Measurements from ENCODE around the gene LGALS3. TPM values are rescaled to one million over a fixed set of nuclear protein-coding genes. Genes with fewer than 3 reads are reported as not detected.
"Not testable (repeated sequence)": the region's sequence is repeated elsewhere in the genome, so short reads cannot be mapped to it uniquely, and the experiment has no call there.

Gene LGALS3
- 100 to 1,000 TPM; 163 to 275 (median 222) TPM for total RNA-seq
- polyA plus RNA-seq, result 100 to 1,000 TPM; 415 to 676 (median 423) TPM
- long read RNA-seq, donor 1, transcript LGALS3-207 (4 exons, 1,734 nt), result minor isoform, 16 of 131 reads
- long read RNA-seq, donor 1, transcript LGALS3-201 (6 exons, 1,146 nt), result major isoform, 49 of 131 reads
- long read RNA-seq, donor 1, partial matches to known transcripts, result 64 of 131 reads
- long read RNA-seq, donor 1, other reads (novel, unspliced or antisense), result 0 of 131 reads
- long read RNA-seq, donor 2, transcript LGALS3-207 (4 exons, 1,734 nt), result minor isoform, 18 of 187 reads
- long read RNA-seq, donor 2, transcript LGALS3-201 (6 exons, 1,146 nt), result major isoform, 117 of 187 reads
- long read RNA-seq, donor 2, partial matches to known transcripts, result 46 of 187 reads
- long read RNA-seq, donor 2, other reads (novel, unspliced or antisense), result 5 of 187 reads
- long read RNA-seq, donor 3, transcript LGALS3-201 (6 exons, 1,146 nt), result major isoform, 57 of 144 reads
- long read RNA-seq, donor 3, transcript LGALS3-207 (4 exons, 1,734 nt), result minor isoform, 17 of 144 reads
- long read RNA-seq, donor 3, partial matches to known transcripts, result 67 of 144 reads
- long read RNA-seq, donor 3, other reads (novel, unspliced or antisense), result 0 of 144 reads
- long read RNA-seq, donor 4, transcript LGALS3-201 (6 exons, 1,146 nt), result major isoform, 9 of 17 reads
- long read RNA-seq, donor 4, partial matches to known transcripts, result 6 of 17 reads
- long read RNA-seq, donor 4, other reads (novel, unspliced or antisense), result 0 of 17 reads
- long read RNA-seq, donor 5, transcript LGALS3-207 (4 exons, 1,734 nt), result minor isoform, 13 of 120 reads
- long read RNA-seq, donor 5, transcript LGALS3-201 (6 exons, 1,146 nt), result major isoform, 60 of 120 reads
- long read RNA-seq, donor 5, partial matches to known transcripts, result 45 of 120 reads
- long read RNA-seq, donor 5, other reads (novel, unspliced or antisense), result 0 of 120 reads
- long read RNA-seq, donor 6, transcript LGALS3-207 (4 exons, 1,734 nt), result minor isoform, 61 of 399 reads
- long read RNA-seq, donor 6, transcript LGALS3-201 (6 exons, 1,146 nt), result major isoform, 198 of 399 reads
- long read RNA-seq, donor 6, partial matches to known transcripts, result 111 of 399 reads
- long read RNA-seq, donor 6, other reads (novel, unspliced or antisense), result 27 of 399 reads
- long read RNA-seq, donor 7, transcript LGALS3-207 (4 exons, 1,734 nt), result minor isoform, 26 of 356 reads
- long read RNA-seq, donor 7, transcript LGALS3-201 (6 exons, 1,146 nt), result major isoform, 166 of 356 reads
- long read RNA-seq, donor 7, partial matches to known transcripts, result 148 of 356 reads
- long read RNA-seq, donor 7, other reads (novel, unspliced or antisense), result 16 of 356 reads
- long read RNA-seq, donor 8, transcript LGALS3-207 (4 exons, 1,734 nt), result minor isoform, 19 of 163 reads
- long read RNA-seq, donor 8, transcript LGALS3-201 (6 exons, 1,146 nt), result major isoform, 58 of 163 reads
- long read RNA-seq, donor 8, partial matches to known transcripts, result 80 of 163 reads
- long read RNA-seq, donor 8, other reads (novel, unspliced or antisense), result 5 of 163 reads
- long read RNA-seq, donor 9, transcript LGALS3-207 (4 exons, 1,734 nt), result minor isoform, 22 of 173 reads
- long read RNA-seq, donor 9, transcript LGALS3-201 (6 exons, 1,146 nt), result major isoform, 57 of 173 reads
- long read RNA-seq, donor 9, partial matches to known transcripts, result 94 of 173 reads
- long read RNA-seq, donor 9, other reads (novel, unspliced or antisense), result 0 of 173 reads
- long read RNA-seq, donor 10, transcript LGALS3-201 (6 exons, 1,146 nt), result major isoform, 117 of 223 reads
- long read RNA-seq, donor 10, transcript LGALS3-207 (4 exons, 1,734 nt), result minor isoform, 22 of 223 reads
- long read RNA-seq, donor 10, partial matches to known transcripts, result 82 of 223 reads
- long read RNA-seq, donor 10, other reads (novel, unspliced or antisense), result 0 of 223 reads

- H3K27me3 ChIP-seq, result no peaks in the 10 kb centered on the region
- peak; percentile 87 to 91 for DNase-seq
These were observed at the start of gene LGALS3 for GRCh38 chr14:55129086-55129427. LGALS3 (plus strand) TSS chr14:55129252; CDS start chr14:55137374, 8,122 bp downstream.

GRCh38 chr14:55079961-55080360 lies 49.1 kb upstream of the LGALS3 start:
- not testable (repeated sequence) for DNase-seq, H3K4me3 ChIP-seq, H3K9me3 ChIP-seq

More at GRCh38 chr14:55129086-55129427, at the start of gene LGALS3:
- peak within 1 kb of the TSS; percentile 64 to 85 (median 72) for H3K4me3 ChIP-seq
- H3K9me3 ChIP-seq, result no peaks in the 10 kb centered on the region
- H3K27ac ChIP-seq, result peak within 1 kb of the TSS; percentile 92 to 99 (median 98)
- intact Hi-C loops (cut with DNase I; ENCODE audit: low total_unique reads), result no loop called here
- H3K36me3 ChIP-seq, result peaks cover 0 to 10% (median 2%) of the 10 kb centered on the region in 4 donors
- no peak for TF ChIP-seq POLR2A (IDR thresholded peaks at IDR 0.05)
- no peak for TF ChIP-seq CTCF (IDR thresholded peaks at IDR 0.05)
- peak in 2 of 3 donors; percentile 68 to 90 for TF ChIP-seq POLR2AphosphoS5 (IDR thresholded peaks at IDR 0.05)
- peaks cover 40 to 88% (median 55%) of the 10 kb centered on the region in 4 donors for H3K4me1 ChIP-seq
- 0 to 2% (median 0%) methylated on average over 21 to 50 of the region's 50 CpGs for WGBS, 5 donors

GRCh38 chr14:55084401-55085059 lies 44.5 kb upstream of the LGALS3 start:
- Histone ChIP-seq H3K27ac (no peak overlapping the region), H3K36me3 (no peaks in the 10 kb centered on the region), H3K4me1 (peaks cover 0 to 4% (median 2%) of the 10 kb centered on the region in 4 donors), H3K9me3 (no peaks in the 10 kb centered on the region), H3K4me3 (no peak overlapping the region), H3K27me3 (no peaks in the 10 kb centered on the region)
- no peak for DNase-seq
- intact Hi-C loops (cut with DNase I; ENCODE audit: low total_unique reads), result no loop called here
- TF ChIP-seq POLR2A (IDR thresholded peaks at IDR 0.05) (no peak), EP300 (IDR thresholded peaks at IDR 0.05) (no peak), POLR2AphosphoS5 (IDR thresholded peaks at IDR 0.05) (no peak), CTCF (IDR thresholded peaks at IDR 0.05) (no peak)

More at GRCh38 chr14:55079961-55080360, 49.1 kb upstream of the LGALS3 start:
- H3K27ac ChIP-seq; H3K4me1 ChIP-seq; H3K36me3 ChIP-seq; intact Hi-C loops (cut with DNase I; ENCODE audit: low total_unique reads); H3K27me3 ChIP-seq: not testable (repeated sequence)
- WGBS, 5 donors, result 87 to 91% (median 88%) methylated on average over 6 of the region's 6 CpGs
